HS-5 (cell line): ENCODE results near the gene CCDC85A.
A peak's percentile ranks its signal among the peaks of the same experiment; 100 is the strongest.

Experiments used
- DNase-seq: peaks from one replicate; pipeline ENCODE4 v3.0.0-alpha.2; 2012; ENCODE audit warnings: low read depth

Gene CCDC85A

GRCh38 chr2:56309626-56310170, 125.9 kb downstream of the CCDC85A start:
- DNase-seq: no peak

GRCh38 chr2:56313500-56313921, 129.7 kb downstream of the CCDC85A start:
- DNase-seq: no peak

GRCh38 chr2:56314371-56314770, 130.6 kb downstream of the CCDC85A start:
- no peak for DNase-seq

- no peak for DNase-seq
Observed at GRCh38 chr2:56314796-56315195, 131.0 kb downstream of the CCDC85A start.

- no peak for DNase-seq
Observed at GRCh38 chr2:56315376-56315775, 131.6 kb downstream of the CCDC85A start.

GRCh38 chr2:56316011-56316410, 132.2 kb downstream of the CCDC85A start:
- DNase-seq: no peak

- no peak for DNase-seq
Observed at GRCh38 chr2:56318147-56318546, 134.4 kb downstream of the CCDC85A start.

- no peak for DNase-seq
Observed at GRCh38 chr2:56325661-56326345, 142.0 kb downstream of the CCDC85A start.

- DNase-seq: no peak
Observed at GRCh38 chr2:56326346-56326741, 142.6 kb downstream of the CCDC85A start.

GRCh38 chr2:56331810-56332209, 148.0 kb downstream of the CCDC85A start:
- no peak for DNase-seq

GRCh38 chr2:56333812-56334485, 150.2 kb downstream of the CCDC85A start:
- DNase-seq: no peak

- no peak for DNase-seq
Observed at GRCh38 chr2:56334622-56335021, 150.8 kb downstream of the CCDC85A start.

- DNase-seq: no peak
Observed at GRCh38 chr2:56335101-56335500, 151.3 kb downstream of the CCDC85A start.

GRCh38 chr2:56337342-56337741, 153.6 kb downstream of the CCDC85A start:
- no peak for DNase-seq

- no peak for DNase-seq
Observed at GRCh38 chr2:56338232-56338631, 154.4 kb downstream of the CCDC85A start.

- no peak for DNase-seq
Observed at GRCh38 chr2:56344771-56345170, 161.0 kb downstream of the CCDC85A start.

GRCh38 chr2:56347881-56348280, 164.1 kb downstream of the CCDC85A start:
- no peak for DNase-seq

GRCh38 chr2:56348392-56349210, 164.8 kb downstream of the CCDC85A start:
- no peak for DNase-seq

- DNase-seq: no peak
Observed at GRCh38 chr2:56357655-56358295, 174.0 kb downstream of the CCDC85A start.

- no peak for DNase-seq
Observed at GRCh38 chr2:56361844-56362243, 178.1 kb downstream of the CCDC85A start.

- DNase-seq: no peak
Observed at GRCh38 chr2:56364902-56365301, 181.1 kb downstream of the CCDC85A start.

- peak; percentile 24 for DNase-seq
Observed at GRCh38 chr2:56369316-56369715, 185.5 kb downstream of the CCDC85A start.
